ENCODE data around the gene SLC37A2. TPM values are rescaled to one million over a fixed set of nuclear protein-coding genes. Genes with fewer than 3 reads are reported as not detected.

Gene SLC37A2
- total RNA-seq, 4 donors from 2014 or later = 24.9 to 44.4 (median 29.4) TPM

DNA sequence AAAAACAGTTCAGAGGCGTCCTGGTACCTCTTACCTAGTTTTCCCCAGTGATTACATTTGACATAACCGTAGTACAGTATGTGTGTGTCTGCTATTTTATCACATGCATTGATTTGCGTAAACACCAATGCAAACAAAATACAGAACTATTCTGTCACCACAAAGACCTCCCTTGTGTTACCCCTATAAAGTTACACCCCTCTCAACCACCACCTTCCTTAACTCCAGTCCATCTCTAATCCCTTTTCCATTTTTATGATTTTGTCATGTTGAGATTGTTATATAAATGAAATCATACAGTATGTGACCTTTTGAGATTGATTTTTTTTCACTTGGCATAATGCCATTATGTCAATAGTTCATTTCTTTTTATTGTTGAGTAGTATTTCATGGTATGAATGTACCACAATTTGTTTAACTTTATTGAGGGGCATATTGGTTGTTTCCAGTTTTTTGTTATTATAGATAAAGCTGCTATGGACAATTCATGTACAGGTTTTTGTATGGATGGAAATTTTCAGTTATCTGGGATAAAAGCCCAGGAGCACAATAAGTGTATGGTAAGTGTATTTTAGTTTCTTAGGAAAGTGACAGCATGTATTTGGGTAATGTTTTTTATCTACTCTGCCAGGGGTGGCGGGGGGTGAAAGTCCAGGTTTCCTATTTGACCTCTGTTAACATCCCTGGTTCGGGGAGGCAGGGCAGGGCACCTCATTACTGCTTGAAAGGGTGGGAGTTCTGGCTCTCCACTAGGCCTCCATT is 6.0 kb upstream of the SLC37A2 start:
- no peak for TF ChIP-seq POLR2A (IDR thresholded peaks at IDR 0.05)
- TF ChIP-seq, protein P1, sequence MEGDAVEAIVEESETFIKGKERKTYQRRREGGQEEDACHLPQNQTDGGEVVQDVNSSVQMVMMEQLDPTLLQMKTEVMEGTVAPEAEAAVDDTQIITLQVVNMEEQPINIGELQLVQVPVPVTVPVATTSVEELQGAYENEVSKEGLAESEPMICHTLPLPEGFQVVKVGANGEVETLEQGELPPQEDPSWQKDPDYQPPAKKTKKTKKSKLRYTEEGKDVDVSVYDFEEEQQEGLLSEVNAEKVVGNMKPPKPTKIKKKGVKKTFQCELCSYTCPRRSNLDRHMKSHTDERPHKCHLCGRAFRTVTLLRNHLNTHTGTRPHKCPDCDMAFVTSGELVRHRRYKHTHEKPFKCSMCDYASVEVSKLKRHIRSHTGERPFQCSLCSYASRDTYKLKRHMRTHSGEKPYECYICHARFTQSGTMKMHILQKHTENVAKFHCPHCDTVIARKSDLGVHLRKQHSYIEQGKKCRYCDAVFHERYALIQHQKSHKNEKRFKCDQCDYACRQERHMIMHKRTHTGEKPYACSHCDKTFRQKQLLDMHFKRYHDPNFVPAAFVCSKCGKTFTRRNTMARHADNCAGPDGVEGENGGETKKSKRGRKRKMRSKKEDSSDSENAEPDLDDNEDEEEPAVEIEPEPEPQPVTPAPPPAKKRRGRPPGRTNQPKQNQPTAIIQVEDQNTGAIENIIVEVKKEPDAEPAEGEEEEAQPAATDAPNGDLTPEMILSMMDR (IDR thresholded peaks at IDR 0.05) = no peak
- Histone ChIP-seq H3K4me3 (no peak overlapping the region), H3K27me3 (no peaks in the 10 kb centered on the region), H3K9me3 (no peaks in the 10 kb centered on the region), H3K36me3 (no peaks in the 10 kb centered on the region), H3K4me1 (peaks cover 0 to 23% (median 0%) of the 10 kb centered on the region in 3 donors), H3K27ac (no peak overlapping the region)
- 73 to 82% methylated on average over 5 of the region's 5 CpGs for WGBS, 2 donors
- intact Hi-C loops (cut with DNase I) = no loop called here
- no peak for DNase-seq

GRCh38 chr11:125057693-125058016 is 5.5 kb upstream of the SLC37A2 start:
- H3K4me1 ChIP-seq = peaks cover 0 to 26% (median 0%) of the 10 kb centered on the region in 3 donors
- intact Hi-C loops (cut with DNase I) = no loop called here
- TF ChIP-seq, protein P1 (IDR thresholded peaks at IDR 0.05) = no peak
- TF ChIP-seq POLR2A (IDR thresholded peaks at IDR 0.05) = no peak
- H3K4me3 ChIP-seq = no peak overlapping the region
- WGBS, 2 donors = 89% methylated on average over 3 of the region's 5 CpGs; no CpG with 5 or more reads in 1 of the 2 donors
- no peaks in the 10 kb centered on the region for H3K36me3 ChIP-seq
- no peaks in the 10 kb centered on the region for H3K9me3 ChIP-seq
- H3K27ac ChIP-seq = no peak overlapping the region
- DNase-seq = no peak
- H3K27me3 ChIP-seq = no peaks in the 10 kb centered on the region

DNA sequence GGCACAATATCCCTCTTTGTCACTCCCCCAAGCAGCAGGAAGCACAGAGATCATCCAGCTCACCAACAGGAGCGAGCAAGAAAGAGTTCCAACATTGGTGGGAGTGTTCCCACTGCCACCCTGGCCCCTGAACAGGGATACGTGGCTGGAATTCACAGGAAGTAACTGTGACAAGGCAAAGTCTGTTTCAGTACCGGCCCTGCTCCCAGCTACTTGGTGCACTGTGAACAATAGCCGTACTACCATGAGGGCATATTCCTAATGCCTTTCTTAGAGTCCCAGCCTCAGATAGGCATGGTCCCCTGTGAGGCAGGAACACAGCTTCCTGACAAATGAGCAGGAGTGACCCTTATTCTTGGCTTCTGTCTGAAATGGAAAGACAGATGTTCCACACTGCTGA is 1.8 kb upstream of the SLC37A2 start:
- TF ChIP-seq, protein P1 (IDR thresholded peaks at IDR 0.05) = no peak
- WGBS, 2 donors = 67 to 74% methylated on average over 2 of the region's 4 CpGs

DNA sequence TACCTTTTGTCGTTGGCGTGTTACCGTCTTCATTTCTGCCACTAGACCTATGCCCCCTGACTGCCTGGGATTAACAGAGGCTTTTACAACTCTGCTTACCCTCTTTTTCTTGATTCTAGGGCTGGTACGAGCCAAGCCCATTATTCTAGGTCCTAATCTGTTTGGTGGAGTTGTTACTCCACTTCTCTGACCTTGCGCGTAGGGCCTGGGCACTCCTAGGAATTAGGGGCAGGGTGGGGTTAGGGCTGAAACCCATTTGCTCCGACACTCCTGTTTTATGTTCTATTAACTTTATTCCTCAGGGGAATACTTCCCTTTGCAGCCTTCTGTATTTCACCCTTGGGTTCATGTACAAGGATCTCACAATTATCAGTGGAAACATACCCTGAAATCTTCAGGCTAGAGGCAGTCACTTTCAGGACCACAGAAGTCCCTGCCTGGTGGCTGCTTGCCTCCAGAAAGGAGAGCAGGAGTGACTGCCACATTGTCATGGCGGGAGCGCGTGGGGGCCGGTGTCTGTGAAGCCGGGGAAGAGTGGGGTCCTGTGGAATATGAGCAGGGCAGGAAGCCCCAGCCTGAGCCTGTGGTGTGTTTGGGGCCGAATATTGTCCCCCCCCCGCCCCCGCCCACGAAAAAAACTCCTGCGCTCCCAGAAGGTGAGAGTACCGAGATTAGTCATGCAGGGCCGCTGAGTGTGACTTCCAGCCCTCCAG is 731 bp upstream of the SLC37A2 start:
- Histone ChIP-seq H3K4me3 (peak overlapping the region; percentile 51 to 82 (median 66)), H3K27me3 (peaks cover 0 to 11% (median 0%) of the 10 kb centered on the region in 4 donors), H3K9me3 (no peaks in the 10 kb centered on the region), H3K27ac (peak overlapping the region; percentile 68 to 87 (median 80)), H3K36me3 (no peaks in the 10 kb centered on the region), H3K4me1 (peaks cover 0 to 20% (median 7%) of the 10 kb centered on the region in 3 donors)
- no peak for DNase-seq
- TF ChIP-seq POLR2A (IDR thresholded peaks at IDR 0.05) = no peak
- TF ChIP-seq, protein P1 (IDR thresholded peaks at IDR 0.05) = no peak
- intact Hi-C loops (cut with DNase I) = no loop called here
- WGBS, 2 donors = 46 to 86% methylated on average over 8 to 18 of the region's 19 CpGs

More for the DNA sequence above, 1.8 kb upstream of the SLC37A2 start:
- no peaks in the 10 kb centered on the region for H3K36me3 ChIP-seq
- H3K27me3 ChIP-seq = peaks cover 0 to 11% (median 0%) of the 10 kb centered on the region in 4 donors
- no peak overlapping the region for H3K4me3 ChIP-seq
- no peak for DNase-seq
- H3K9me3 ChIP-seq = no peaks in the 10 kb centered on the region
- no peak overlapping the region for H3K27ac ChIP-seq
- peaks cover 0 to 20% (median 7%) of the 10 kb centered on the region in 3 donors for H3K4me1 ChIP-seq
- intact Hi-C loops (cut with DNase I) = no loop called here

DNA sequence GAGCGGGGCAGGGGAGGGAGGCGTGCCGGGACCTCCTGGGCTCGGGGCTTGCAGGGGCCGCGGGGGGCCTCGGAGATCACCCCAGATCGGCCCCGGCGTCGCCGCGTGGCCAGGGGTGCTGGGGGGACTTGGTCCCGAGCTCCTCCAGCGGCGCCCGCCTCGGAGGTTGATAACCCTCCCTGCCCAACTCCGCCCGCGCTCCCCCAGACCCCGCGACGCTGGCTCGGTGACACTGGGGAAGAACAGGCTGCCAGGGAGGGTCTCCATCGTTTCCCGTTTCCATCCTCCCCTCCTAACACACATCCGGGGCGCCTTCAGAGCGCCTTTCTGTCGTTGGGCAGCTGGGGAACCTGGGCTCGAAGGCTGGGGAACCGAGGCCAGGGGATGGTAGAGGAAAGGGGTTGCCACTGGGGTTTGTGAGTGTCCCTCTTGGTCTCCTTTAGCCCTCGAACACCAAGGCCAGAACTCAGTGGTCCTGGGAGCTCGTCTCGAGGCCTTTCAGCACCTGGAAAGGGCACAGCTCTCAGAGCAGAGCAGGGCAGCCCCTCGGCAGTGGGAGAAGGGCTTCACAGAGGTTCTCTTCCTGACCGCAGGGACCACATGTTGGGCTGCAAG is 431 bp downstream of the SLC37A2 start:
- no peak for DNase-seq
- H3K27me3 ChIP-seq = peaks cover 0 to 11% (median 0%) of the 10 kb centered on the region in 4 donors
- intact Hi-C loops (cut with DNase I) = no loop called here
- H3K4me1 ChIP-seq = peaks cover 0 to 20% (median 7%) of the 10 kb centered on the region in 3 donors
- 61 to 72% methylated on average over 3 to 4 of the region's 38 CpGs for WGBS, 2 donors
- peak overlapping the region; percentile 68 to 87 (median 80) for H3K27ac ChIP-seq
- peak overlapping the region; percentile 51 to 82 (median 66) for H3K4me3 ChIP-seq
- H3K9me3 ChIP-seq = no peaks in the 10 kb centered on the region
- H3K36me3 ChIP-seq = no peaks in the 10 kb centered on the region
- TF ChIP-seq, protein P1 (IDR thresholded peaks at IDR 0.05) = no peak
- TF ChIP-seq POLR2A (IDR thresholded peaks at IDR 0.05) = no peak

All from esophagus squamous epithelium (tissue), 5 donors.